GM18861 (cell line): Measurements from ENCODE around the gene PRR23B.

ENCODE experiments used
- ATAC-seq: cut with Tn5 transposase; IDR thresholded peaks from one replicate; pipeline ENCODE4 v1.9.1; 2021; ENCODE audit not compliant: unreplicated experiment

Gene PRR23B

GRCh38 chr3:138975351-138975750 is 45.4 kb downstream of the PRR23B start:
- ATAC-seq = no peak

- no peak for ATAC-seq
These were observed 46.3 kb downstream of the PRR23B start for GRCh38 chr3:138974462-138974861.

GRCh38 chr3:138972941-138973340 is 47.8 kb downstream of the PRR23B start:
- ATAC-seq = no peak

- no peak for ATAC-seq
These were observed 48.9 kb downstream of the PRR23B start for GRCh38 chr3:138971766-138972320.
